Umbilical cord (tissue), 2 donors: ENCODE data around the gene SGTA. TPM values are rescaled to one million over a fixed set of nuclear protein-coding genes. Genes with fewer than 3 reads are reported as not detected.

Experiments
- DNase-seq: peaks from one replicate; pipeline ENCODE4 v3.0.0-alpha.2; 2015; ENCODE audit warnings: low spot score
- total RNA-seq: library from RNA; depleted of rRNA; stranded (reverse); fragments of >200 nt; gene quantifications from one replicate; pipeline ENCODE4 v1.2.3, GENCODE V29; 2014; ENCODE audit warnings: low replicate concordance; ENCODE audit not compliant: insufficient read depth

SGTA gene
- total RNA-seq, 1 donor from 2014 or later: 21.4 TPM

GRCh38 chr19:2809387-2810140 lies 26.5 kb upstream of the SGTA start:
- no peak for DNase-seq

DNA sequence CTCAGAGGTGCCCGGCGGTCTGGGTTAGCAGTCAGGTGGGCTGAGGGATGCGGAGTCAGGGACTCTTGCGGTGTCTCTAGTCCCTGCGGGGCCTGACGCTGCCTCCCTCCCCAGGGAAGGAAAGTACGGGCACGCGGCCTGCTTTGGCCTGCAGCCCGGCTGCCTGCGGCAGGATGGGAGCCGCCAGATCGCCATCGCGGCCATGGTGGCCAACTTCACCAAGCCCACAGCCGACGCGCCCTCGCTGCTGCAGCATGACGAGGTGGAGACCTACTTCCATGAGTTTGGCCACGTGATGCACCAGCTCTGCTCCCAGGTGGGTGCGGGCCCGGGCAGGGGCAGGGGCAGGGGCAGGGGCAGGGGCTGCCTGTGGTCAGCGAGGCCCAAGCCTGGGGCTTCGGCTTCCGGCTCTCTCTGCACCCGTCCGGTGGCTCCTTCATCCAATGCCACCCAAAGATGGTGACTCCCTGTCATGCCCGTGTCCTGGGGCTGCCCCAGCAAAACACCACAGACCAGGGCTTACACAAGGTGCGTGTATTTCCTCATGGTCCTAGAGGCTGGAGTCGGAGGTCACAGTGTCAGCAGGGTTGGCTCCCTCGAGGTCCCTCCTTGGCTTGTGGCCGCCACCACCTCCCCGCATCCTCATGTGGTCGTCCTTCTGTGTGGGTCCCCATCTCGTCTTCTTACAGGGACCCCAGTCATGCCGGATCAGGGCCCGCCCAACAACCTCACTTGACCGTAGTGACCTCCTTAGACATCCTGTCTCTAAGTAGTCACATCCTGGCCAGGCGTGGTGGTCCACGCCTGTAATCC lies 25.3 kb upstream of the SGTA start:
- DNase-seq: no peak

DNA sequence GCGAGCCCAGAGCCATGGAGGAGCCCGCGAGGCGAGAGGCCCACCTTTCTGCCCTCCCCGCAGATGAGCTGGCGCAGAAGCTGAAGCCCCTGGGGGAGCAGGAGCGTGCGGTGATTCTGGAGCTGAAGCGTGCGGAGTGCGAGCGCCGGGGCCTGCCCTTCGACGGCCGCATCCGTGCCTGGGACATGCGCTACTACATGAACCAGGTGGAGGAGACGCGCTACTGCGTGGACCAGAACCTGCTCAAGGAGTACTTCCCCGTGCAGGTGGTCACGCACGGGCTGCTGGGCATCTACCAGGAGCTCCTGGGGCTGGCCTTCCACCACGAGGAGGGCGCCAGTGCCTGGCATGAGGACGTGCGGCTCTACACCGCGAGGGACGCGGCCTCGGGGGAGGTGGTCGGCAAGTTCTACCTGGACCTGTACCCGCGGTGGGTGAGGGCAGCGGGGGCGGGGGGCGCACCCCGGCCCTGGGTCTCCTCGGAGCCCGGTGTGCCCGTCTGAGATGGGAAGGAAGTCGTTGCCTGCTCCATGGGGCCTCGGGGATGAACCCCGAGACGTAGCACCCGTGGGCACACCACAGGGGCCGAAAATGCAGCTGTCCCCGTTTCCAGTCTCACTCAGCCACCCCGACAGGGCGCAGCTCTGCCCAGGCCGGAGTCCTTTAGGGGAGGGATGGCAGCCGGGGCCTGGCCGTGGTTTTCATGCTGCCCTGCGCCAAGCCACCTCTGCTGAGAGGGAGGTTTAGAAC lies 24.5 kb upstream of the SGTA start:
- DNase-seq: no peak

- no peak for DNase-seq
Observed at GRCh38 chr19:2806736-2807378, 23.8 kb upstream of the SGTA start.

GRCh38 chr19:2805991-2806649 lies 23.0 kb upstream of the SGTA start:
- no peak for DNase-seq

DNA sequence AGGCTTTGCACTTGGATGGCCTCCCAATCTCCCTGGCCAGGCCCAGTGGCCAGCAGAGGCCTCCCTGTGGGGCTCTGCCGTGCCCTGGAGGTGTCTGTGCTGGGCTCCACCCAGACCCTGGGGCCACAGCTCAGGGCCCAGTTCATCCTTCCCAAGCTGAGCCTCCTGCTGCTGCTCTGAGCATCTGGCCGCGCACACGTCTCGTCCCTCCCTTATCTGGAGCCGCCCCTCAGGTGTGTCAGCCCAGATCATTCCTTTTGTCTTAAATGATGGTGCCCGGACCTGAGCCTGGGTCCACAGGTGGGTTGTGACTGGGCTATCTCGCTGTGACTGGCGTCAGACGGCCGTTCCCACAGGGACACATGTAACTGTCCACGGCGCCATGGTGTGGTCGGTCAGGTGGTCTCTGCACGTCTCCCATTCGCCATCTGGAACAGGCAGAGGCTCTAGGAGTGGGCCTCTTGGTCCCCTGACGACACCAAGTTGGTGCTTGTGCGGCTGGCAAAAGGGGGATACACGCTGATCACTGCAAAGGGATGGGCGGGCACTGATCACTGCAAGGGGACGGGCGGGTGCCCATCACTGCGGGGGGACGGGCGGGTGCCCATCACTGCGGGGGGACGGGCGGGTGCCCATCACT lies 22.3 kb upstream of the SGTA start:
- no peak for DNase-seq

GRCh38 chr19:2804156-2805004 lies 21.3 kb upstream of the SGTA start:
- DNase-seq: no peak

DNA sequence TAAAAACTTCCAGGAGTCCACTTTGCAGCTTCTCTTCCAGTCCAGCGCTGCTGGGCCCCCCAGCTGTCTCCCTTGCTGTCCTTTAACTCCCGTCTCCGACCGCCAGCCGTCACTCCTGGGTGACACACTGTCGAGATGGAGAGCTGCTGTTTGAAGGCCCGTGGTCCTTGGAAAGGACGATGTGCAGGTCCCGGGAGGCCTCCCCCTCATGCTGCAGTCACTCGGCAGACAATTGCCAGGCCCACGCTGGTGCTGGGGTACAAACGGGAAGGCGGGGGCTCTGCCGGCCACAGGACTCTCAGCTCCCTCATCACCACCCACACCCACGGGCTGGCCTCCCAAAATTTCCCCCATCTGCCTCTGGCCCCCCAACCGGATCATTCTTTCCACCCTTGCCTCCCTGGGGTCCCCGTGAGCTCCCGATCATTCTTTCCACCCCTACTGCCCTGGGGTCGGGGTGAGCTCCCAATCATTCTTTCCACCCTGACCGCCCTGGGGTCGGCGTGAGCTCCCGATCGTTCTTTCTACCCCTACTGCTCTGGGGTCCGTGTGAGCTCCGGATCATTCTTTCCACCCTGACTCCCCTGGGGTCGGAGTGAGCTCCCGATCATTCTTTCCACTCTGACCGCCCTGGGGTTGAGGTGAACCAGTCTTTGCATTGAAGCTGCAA lies 20.5 kb upstream of the SGTA start:
- DNase-seq: no peak

DNA sequence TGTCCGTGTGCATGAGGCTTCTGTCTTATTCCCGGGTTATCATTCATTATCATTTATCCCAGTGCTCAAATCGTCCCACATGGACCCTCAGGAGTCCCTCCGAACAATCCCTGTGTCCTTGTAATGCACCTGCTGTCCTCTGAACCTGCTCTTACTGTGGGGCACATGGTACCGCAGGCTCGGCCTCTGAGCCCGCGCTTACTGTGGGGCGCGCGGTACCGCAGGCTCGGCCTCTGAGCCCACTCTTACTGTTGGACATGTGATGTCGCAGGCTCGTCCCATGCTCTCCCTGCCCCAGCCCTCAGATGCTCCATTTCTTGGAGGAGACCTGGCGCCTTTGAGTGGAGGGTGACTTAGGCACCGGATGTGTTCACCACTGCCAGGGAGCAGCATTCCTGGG lies 19.8 kb upstream of the SGTA start:
- DNase-seq: no peak

DNA sequence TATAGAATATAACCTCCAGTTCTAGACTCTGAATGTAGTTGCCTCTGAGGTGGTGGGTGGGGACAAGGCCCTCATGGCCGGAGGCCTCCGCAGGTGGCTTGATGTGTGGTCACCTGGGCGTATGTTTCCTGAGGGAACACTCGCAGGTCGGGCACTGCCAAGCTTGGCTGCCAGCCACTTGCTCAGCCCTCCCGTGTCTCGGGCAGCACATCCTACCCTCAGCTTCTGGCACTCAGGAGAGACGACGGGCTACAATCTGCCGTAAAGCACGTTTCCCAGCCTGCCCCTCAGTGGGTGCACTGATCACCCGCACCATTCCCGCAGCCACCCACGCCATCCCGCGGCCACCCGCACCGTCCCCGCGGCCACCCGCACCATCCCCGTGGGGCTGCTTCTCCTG lies 17.4 kb upstream of the SGTA start:
- no peak for DNase-seq

DNA sequence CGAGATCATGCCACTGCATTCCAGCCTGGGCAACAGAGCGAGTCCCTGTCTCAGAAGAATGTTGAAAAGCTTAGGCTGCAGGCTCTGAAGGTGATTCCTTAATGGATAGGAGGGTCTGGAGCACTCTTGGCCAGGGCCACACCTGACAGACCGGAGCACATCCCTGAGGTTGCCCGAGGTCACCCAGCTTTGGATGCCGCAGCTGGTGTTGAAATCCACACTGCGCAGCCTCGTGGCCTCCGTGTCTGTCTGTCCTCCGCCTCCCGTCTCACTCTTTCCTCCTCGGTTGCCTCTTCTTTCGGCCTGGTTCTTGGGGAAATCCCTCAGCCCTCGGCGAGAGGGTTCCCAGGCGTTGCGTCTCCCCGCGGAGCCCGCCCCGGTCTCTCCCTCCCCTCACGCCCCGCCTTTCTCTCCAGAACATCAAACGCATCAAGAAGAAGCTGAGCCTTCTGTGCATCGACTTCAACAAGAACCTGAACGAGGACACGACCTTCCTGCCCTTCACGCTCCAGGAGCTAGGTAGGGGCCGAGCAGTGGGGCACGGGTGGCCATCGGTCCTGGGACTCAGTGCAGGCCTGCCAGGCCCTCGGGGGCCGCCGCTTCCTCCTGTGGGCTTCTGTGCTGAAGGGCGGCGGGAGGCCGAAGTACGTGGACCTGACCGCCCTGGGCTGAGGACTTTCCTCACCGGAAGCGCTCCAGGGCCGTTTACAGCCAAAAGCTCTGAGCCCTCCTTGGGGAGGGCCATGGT lies 16.4 kb upstream of the SGTA start:
- DNase-seq: no peak

DNA sequence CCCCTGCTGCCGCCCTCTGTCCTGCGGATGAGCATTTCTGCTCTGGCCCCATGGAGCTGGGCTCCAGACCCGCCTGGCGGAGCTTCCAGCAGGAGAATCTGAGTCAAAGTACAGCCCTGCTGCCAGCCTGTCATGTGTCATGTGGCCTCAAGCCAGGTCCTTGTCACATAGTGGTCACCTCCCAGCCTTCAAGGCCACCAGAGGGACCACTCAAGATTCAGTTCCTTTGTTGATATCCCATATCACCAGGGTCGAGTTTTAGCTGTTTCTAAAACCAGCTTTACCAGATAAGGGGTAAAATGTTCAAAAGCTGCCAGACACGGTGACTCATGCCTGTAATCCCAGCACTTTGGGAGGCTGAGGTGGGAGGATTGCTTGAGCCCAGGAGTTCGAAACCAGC lies 15.7 kb upstream of the SGTA start:
- no peak for DNase-seq

DNA sequence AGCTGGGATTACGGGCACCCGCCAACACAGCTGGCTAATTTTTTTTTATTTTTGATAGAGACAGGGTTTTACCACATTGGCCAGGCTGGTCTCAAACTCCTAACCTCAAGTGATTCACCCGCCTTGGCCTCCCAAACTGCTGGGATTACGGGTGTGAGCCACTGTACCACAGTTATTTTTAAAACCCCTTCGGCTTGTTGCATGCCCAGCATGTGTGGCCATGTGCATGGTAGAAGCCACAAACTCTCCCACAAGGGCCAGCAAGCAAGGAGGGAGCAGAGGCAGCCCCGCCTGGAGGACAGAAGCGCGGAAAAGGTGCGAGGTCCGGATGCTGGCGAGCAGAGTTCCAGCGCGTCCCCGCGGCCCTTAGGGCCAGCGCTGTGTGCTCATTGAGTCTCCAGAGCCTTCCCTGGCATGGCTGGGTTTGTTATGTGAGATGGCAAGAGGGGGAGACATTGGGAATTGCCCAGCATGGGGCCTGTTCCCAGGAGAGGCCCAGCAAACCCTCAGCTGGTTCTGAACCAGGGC lies 15.1 kb upstream of the SGTA start:
- DNase-seq: no peak

- DNase-seq: no peak
Observed at GRCh38 chr19:2797280-2797679, 14.2 kb upstream of the SGTA start.

GRCh38 chr19:2796659-2797266 lies 13.7 kb upstream of the SGTA start:
- no peak for DNase-seq

- no peak for DNase-seq
Observed at GRCh38 chr19:2795827-2796658, 13.0 kb upstream of the SGTA start.

- no peak for DNase-seq
Observed at GRCh38 chr19:2793577-2793976, 10.5 kb upstream of the SGTA start.
